ENCODE data around the gene RASA3. TPM values are rescaled to one million over a fixed set of nuclear protein-coding genes. Genes with fewer than 3 reads are reported as not detected.

Gene RASA3
- total and polyA plus RNA-seq, 2 donors (not counting 3 experiments of a cell fraction or from before 2014, with no cell fraction given): 26.5 to 53.8 TPM

DNA sequence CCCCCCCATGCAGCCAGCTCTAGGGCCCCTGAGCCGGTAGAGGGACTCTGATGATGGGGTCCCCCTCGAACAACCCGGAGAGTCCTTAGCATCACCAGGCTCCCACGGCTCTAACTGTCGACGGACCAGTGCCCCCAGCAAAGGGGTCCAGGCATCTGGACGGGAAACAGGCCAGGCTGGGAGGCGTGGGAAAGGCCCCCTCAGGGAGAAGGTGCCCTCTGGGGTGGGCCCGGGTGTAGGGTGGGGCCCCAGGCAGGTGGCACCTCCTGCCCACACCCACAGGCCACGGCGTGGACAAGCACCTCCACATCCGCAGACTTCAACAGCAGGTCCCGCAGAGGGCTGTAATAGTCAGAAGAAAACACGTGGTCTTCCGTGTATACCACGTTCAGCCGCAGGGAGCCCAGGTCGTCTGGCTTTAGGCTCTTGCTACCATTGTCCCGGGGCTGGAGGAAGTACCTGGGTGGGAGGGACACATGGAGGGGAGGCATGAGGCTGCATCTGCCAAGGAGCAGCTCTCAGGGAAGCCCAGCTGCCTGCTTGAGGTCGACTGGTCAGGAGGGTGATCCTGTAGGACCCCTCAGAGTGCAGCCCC, 113.9 kb downstream of the RASA3 start:
- POLR2A ChIA-PET: no interaction called here
- no TSS peak for BruUV-seq (replicated peaks)
- CTCF ChIA-PET: no interaction called here
- Histone ChIP-seq H3K9me1 (replicated peaks; ENCODE audit: control insufficient read depth, extremely low read depth, insufficient read depth, low read length) (no peaks in the 10 kb centered on the region), H3K79me2 (ENCODE audit: control insufficient read depth, insufficient read depth, low read length) (no peaks in the 10 kb centered on the region), H3K9ac (replicated peaks; ENCODE audit: extremely low read depth, insufficient read depth, low read length) (no peak overlapping the region), H3K9me3 (replicated peaks; ENCODE audit: control insufficient read depth, insufficient read depth, low read length) (no peaks in the 10 kb centered on the region), H3K36me3 (ENCODE audit: control insufficient read depth in 2 of 2, extremely low read depth in 1 of 2, insufficient read depth in 2 of 2, low read length in 2 of 2) (peaks cover 10 to 60% of the 10 kb centered on the region in 2 experiments), H4K20me1 (replicated peaks; ENCODE audit: control insufficient read depth, extremely low read depth, insufficient read depth, low read length) (no peaks in the 10 kb centered on the region), H3K27me3 (ENCODE audit: control insufficient read depth in 2 of 2, insufficient read depth in 2 of 2, low read length in 2 of 2) (no peaks in the 10 kb centered on the region), H3K4me2 (ENCODE audit: insufficient read depth, low read length) (no peak overlapping the region), H2AFZ (ENCODE audit: low read depth, low read length) (no peak overlapping the region), H3K4me1 (ENCODE audit: control insufficient read depth, extremely low read depth, insufficient read depth, low read length) (no peaks in the 10 kb centered on the region), H3K4me3 (replicated peaks in 1 of 3; ENCODE audit: insufficient read depth in 1 of 3, low read depth in 1 of 3, low read length in 3 of 3) (no peak overlapping the region), H3K27ac (ENCODE audit: insufficient read depth, low read depth, low read length) (no peak overlapping the region)
- DNase-seq (ENCODE audit: low read depth, low spot score): no peak
- TF ChIP-seq POLR2A (IDR thresholded peaks at IDR 0.05; ENCODE audit: low read depth, low read length): no peak
- no peak for TF ChIP-seq POLR2AphosphoS5 (IDR thresholded peaks at IDR 0.05; ENCODE audit: insufficient read depth, low read depth, low read length)
- TF ChIP-seq, protein P1, sequence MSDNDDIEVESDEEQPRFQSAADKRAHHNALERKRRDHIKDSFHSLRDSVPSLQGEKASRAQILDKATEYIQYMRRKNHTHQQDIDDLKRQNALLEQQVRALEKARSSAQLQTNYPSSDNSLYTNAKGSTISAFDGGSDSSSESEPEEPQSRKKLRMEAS (IDR thresholded peaks at IDR 0.05; ENCODE audit: insufficient read depth, insufficient read length): no peak
- TF ChIP-seq CTCF (IDR thresholded peaks at IDR 0.05; ENCODE audit: extremely low read depth in 1 of 2, insufficient read depth in 1 of 2, low read depth in 1 of 2, low read length in 2 of 2): no peak
- TF ChIP-seq FOS (IDR thresholded peaks at IDR 0.05; ENCODE audit: borderline replicate concordance, insufficient read depth, low read length): no peak
- TF ChIP-seq GATA2 (IDR thresholded peaks at IDR 0.05; ENCODE audit: insufficient read depth, insufficient read length, low read depth, low read length): no peak
- TF ChIP-seq EZH2 (IDR thresholded peaks at IDR 0.05; ENCODE audit: borderline replicate concordance, low read depth, low read length, severe bottlenecking): no peak
- TF ChIP-seq JUN (IDR thresholded peaks at IDR 0.05; ENCODE audit: borderline replicate concordance, insufficient read depth, insufficient read length, low read depth): no peak
- TF ChIP-seq MYC (IDR thresholded peaks at IDR 0.05; ENCODE audit: low read depth, low read length): no peak
- intact Hi-C loops (cut with micrococcal nuclease) (no loop called here), dilution Hi-C loops (cut with MboI; ENCODE audit: extremely low pct_ligation_motif_present, low sequenced_read_pairs) (no loop called here)
- no peak for FAIRE-seq

Data from endothelial cell of umbilical vein (primary cell).